H9 (cell line): ENCODE measurements around the gene MBOAT2. TPM values are rescaled to one million over a fixed set of nuclear protein-coding genes. Genes with fewer than 3 reads are reported as not detected.

Experiments
- DNase-seq: peaks from one replicate; pipeline ENCODE4 v3.0.0-alpha.2; 2017
- H2AFZ ChIP-seq: one replicate; pipeline ENCODE4 v1.6.1; 2013; ENCODE audit warnings: mild to moderate bottlenecking, low read length, control low read depth, moderate library complexity
- H2AK5ac ChIP-seq: 2 replicates; pipeline ENCODE4 v1.6.1; 2013; ENCODE audit warnings: low read length, control low read depth, mixed read lengths; ENCODE audit not compliant: insufficient read length
- H2BK120ac ChIP-seq: one replicate; pipeline ENCODE4 v1.6.1; 2013; ENCODE audit warnings: low read depth, mild to moderate bottlenecking, low read length, control low read depth, inconsistent platforms; ENCODE audit not compliant: poor library complexity, severe bottlenecking
- H2BK12ac ChIP-seq: 2 replicates; pipeline ENCODE4 v1.6.1; 2013; ENCODE audit warnings: low read length, control low read depth, mixed read lengths, low read depth; ENCODE audit not compliant: insufficient read length
- H2BK15ac ChIP-seq: 2 replicates; pipeline ENCODE4 v1.6.1; 2013; ENCODE audit warnings: low read depth, low read length, control low read depth
- H2BK20ac ChIP-seq: one replicate; pipeline ENCODE4 v1.6.1; 2013; ENCODE audit warnings: low read depth, mild to moderate bottlenecking, low read length, control low read depth, inconsistent platforms; ENCODE audit not compliant: poor library complexity, severe bottlenecking
- H2BK5ac ChIP-seq: 2 replicates; pipeline ENCODE4 v1.6.1; 2013; ENCODE audit warnings: low read length, control low read depth, mixed read lengths; ENCODE audit not compliant: insufficient read length
- H3K14ac ChIP-seq: 2 replicates; pipeline ENCODE4 v1.6.1; 2013; ENCODE audit warnings: low read length, control low read depth; ENCODE audit not compliant: insufficient read depth
- H3K18ac ChIP-seq: 2 replicates; pipeline ENCODE4 v1.6.1; 2013; ENCODE audit warnings: low read depth, mild to moderate bottlenecking, mixed read lengths, low read length, control low read depth; ENCODE audit not compliant: insufficient read length
- H3K23ac ChIP-seq: 2 replicates; pipeline ENCODE4 v1.6.1; 2013; ENCODE audit warnings: low read length, control low read depth, mixed read lengths, low read depth; ENCODE audit not compliant: insufficient read length
- H3K23me2 ChIP-seq: 2 replicates; pipeline ENCODE4 v1.6.1; 2013; ENCODE audit warnings: low read depth, mild to moderate bottlenecking, mixed read lengths, low read length, control low read depth; ENCODE audit not compliant: insufficient read length, poor library complexity, severe bottlenecking
- H3K27ac ChIP-seq: 2 replicates; pipeline ENCODE4 v1.5.1; 2013; ENCODE audit warnings: low read length, control low read depth, mixed read lengths, low read depth; ENCODE audit not compliant: insufficient read length
- H3K27me3 ChIP-seq: 2 replicates; pipeline ENCODE4 v1.6.1; 2013; ENCODE audit warnings: low read length, control low read depth, inconsistent platforms; ENCODE audit not compliant: insufficient read depth
- H3K4ac ChIP-seq: 2 replicates; pipeline ENCODE4 v1.6.1; 2013; ENCODE audit warnings: low read depth, mild to moderate bottlenecking, control low read depth, inconsistent platforms, low read length, moderate library complexity
- H3K4me1 ChIP-seq: 2 replicates; pipeline ENCODE4 v1.6.1; 2013; ENCODE audit warnings: low read length, control low read depth, inconsistent platforms; ENCODE audit not compliant: insufficient read depth
- H3K4me2 ChIP-seq: 2 replicates; pipeline ENCODE4 v1.6.1; 2013; ENCODE audit warnings: low read length, control low read depth, mixed read lengths; ENCODE audit not compliant: insufficient read length, insufficient read depth
- H3K56ac ChIP-seq: 2 replicates; pipeline ENCODE4 v1.6.1; 2013; ENCODE audit warnings: low read depth, mild to moderate bottlenecking, mixed read lengths, low read length, control low read depth; ENCODE audit not compliant: insufficient read length
- H3K79me1 ChIP-seq: 2 replicates; pipeline ENCODE4 v1.6.1; 2013; ENCODE audit warnings: low read depth, mild to moderate bottlenecking, moderate library complexity, low read length, control low read depth, inconsistent platforms; ENCODE audit not compliant: insufficient read depth, poor library complexity, severe bottlenecking
- H3K79me2 ChIP-seq: 2 replicates; pipeline ENCODE4 v1.6.1; 2013; ENCODE audit warnings: low read length, control low read depth, inconsistent platforms; ENCODE audit not compliant: insufficient read depth
- H3K9ac ChIP-seq: 2 replicates; pipeline ENCODE4 v1.6.1; 2013; ENCODE audit warnings: low read length, control low read depth, mixed read lengths; ENCODE audit not compliant: insufficient read length; ENCODE audit errors: extremely low read depth
- H3K9me3 ChIP-seq: one replicate; pipeline ENCODE4 v1.6.1; 2013; ENCODE audit warnings: low read depth, low read length, inconsistent platforms; ENCODE audit not compliant: control insufficient read depth
- H3T11ph ChIP-seq: one replicate; pipeline ENCODE4 v1.6.1; 2013; ENCODE audit warnings: mild to moderate bottlenecking, low read length, control low read depth, inconsistent platforms
- H4K20me1 ChIP-seq: one replicate; pipeline ENCODE4 v1.6.1; 2013; ENCODE audit not compliant: control insufficient read depth, insufficient read length, insufficient read depth
- H4K5ac ChIP-seq: 2 replicates; pipeline ENCODE4 v1.6.1; 2013; ENCODE audit warnings: low read depth, mild to moderate bottlenecking, mixed read lengths, low read length, control low read depth; ENCODE audit not compliant: insufficient read length
- H4K8ac ChIP-seq: replicated peaks from 2 replicates; pipeline ENCODE4 v1.6.1; 2013; ENCODE audit warnings: low read length, control low read depth, mixed read lengths, low read depth; ENCODE audit not compliant: insufficient read length
- H4K91ac ChIP-seq: 2 replicates; pipeline ENCODE4 v1.6.1; 2013; ENCODE audit warnings: low read depth, mild to moderate bottlenecking, moderate library complexity, mixed read lengths, low read length, control low read depth; ENCODE audit not compliant: insufficient read length
- H3K27ac Mint-ChIP-seq, 3 experiments: 2 replicates in 2 of 3; 3 replicates in 1 of 3; pipeline ENCODE4 v1.8.0; 2020 to 2021; ENCODE audit warnings: mixed read lengths in 3 of 3, mild to moderate bottlenecking in 1 of 3, moderate library complexity in 1 of 3
- H3K27me3 Mint-ChIP-seq: 2 replicates; pipeline ENCODE4 v1.8.0; 2021; ENCODE audit warnings: low read depth, mild to moderate bottlenecking, moderate library complexity, mixed read lengths
- H3K36me3 Mint-ChIP-seq, 3 experiments: 2 replicates in 2 of 3; 3 replicates in 1 of 3; pipeline ENCODE4 v1.8.0; 2020 to 2021; ENCODE audit warnings: low read depth in 3 of 3, mixed read lengths in 3 of 3; ENCODE audit not compliant: insufficient read depth in 1 of 3
- H3K4me1 Mint-ChIP-seq, 2 experiments: 2 replicates each; pipeline ENCODE4 v1.8.0; 2020; ENCODE audit warnings: mixed read lengths in 2 of 2
- H3K4me3 Mint-ChIP-seq, 2 experiments: 2 replicates in 1 of 2; 3 replicates in 1 of 2; pipeline ENCODE4 v1.8.0; 2020 to 2021; ENCODE audit warnings: mild to moderate bottlenecking in 2 of 2, mixed read lengths in 2 of 2, moderate library complexity in 1 of 2
- H3K9me3 Mint-ChIP-seq, 2 experiments: 2 replicates in 1 of 2; 3 replicates in 1 of 2; pipeline ENCODE4 v1.8.0; 2020; ENCODE audit warnings: mild to moderate bottlenecking in 2 of 2, mixed read lengths in 2 of 2, moderate library complexity in 1 of 2
- CTCF ChIP-seq: fragments of 200-600 bp; sonication (generic); conservative IDR thresholded peaks from 3 replicates; pipeline ENCODE4 v1.8.0; 2021; ENCODE audit warnings: antibody characterized with exemption, mild to moderate bottlenecking
- WGBS: extraction: QIAGEN DNeasy Blood & Tissue Kit; methylation state at CpG from one replicate; pipeline ENCODE4 v1.1.7; 2013; ENCODE audit warnings: missing lambda C conversion rate, low lambda C conversion rate, mixed read lengths; ENCODE audit not compliant: insufficient read length; ENCODE audit errors: extremely low coverage; 5-methylcytosine and 5-hydroxymethylcytosine counted together
- total RNA-seq: library from RNA; stranded (reverse); gene quantifications from 2 replicates; pipeline ENCODE4 v1.2.1, GENCODE V29; 2021

The MBOAT2 gene
- total RNA-seq, 1 experiment from 2014 or later, result 20.2 TPM

DNA sequence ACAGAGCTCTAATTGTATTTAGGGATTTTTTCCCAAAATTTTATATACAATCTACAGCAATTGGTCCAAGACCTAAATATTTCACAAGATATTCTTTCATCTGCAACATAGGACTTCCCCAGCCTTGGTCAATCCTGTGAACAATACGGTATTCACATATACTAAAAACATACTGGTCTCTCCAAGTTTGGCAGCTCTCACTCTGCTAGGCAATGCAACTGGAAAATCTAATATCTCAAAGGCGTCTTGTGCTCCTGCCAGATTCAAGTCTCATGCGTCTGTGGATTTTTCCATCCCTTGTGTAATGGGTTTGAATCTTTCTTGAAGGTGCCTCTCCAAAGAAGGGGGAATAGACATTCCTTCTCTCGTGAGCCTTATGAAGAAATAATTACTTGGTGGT is 27.4 kb upstream of the MBOAT2 start:
- H2BK12ac ChIP-seq, result no peak overlapping the region
- no peak overlapping the region for H3K14ac ChIP-seq
- H3K23me2 ChIP-seq, result no peaks in the 10 kb centered on the region
- H3K79me1 ChIP-seq, result no peaks in the 10 kb centered on the region
- H2AFZ ChIP-seq, result no peak overlapping the region
- H2BK20ac ChIP-seq, result no peak overlapping the region
- H3K4me1 Mint-ChIP-seq, result peaks cover 14 to 15% of the 10 kb centered on the region in 2 experiments
- H3K27ac ChIP-seq, result no peak overlapping the region
- H3K4me2 ChIP-seq, result no peak overlapping the region
- H3K9me3 ChIP-seq, result no peaks in the 10 kb centered on the region
- no peak overlapping the region for H4K91ac ChIP-seq
- no peaks in the 10 kb centered on the region for H4K20me1 ChIP-seq
- no peak overlapping the region for H3K56ac ChIP-seq
- no peaks in the 10 kb centered on the region for H3K79me2 ChIP-seq
- no peak overlapping the region for H3K18ac ChIP-seq
- no peaks in the 10 kb centered on the region for H3K9me3 Mint-ChIP-seq
- no peak for DNase-seq
- no peak overlapping the region for H2BK15ac ChIP-seq
- no peak overlapping the region for H4K5ac ChIP-seq
- H3K9ac ChIP-seq, result no peak overlapping the region
- TF ChIP-seq CTCF, result no peak
- no peak overlapping the region for H2BK5ac ChIP-seq
- no peaks in the 10 kb centered on the region for H3K27me3 Mint-ChIP-seq
- H4K8ac ChIP-seq, result no peak overlapping the region
- H3K23ac ChIP-seq, result no peak overlapping the region
- peaks cover 5% of the 10 kb centered on the region; the same call in 1 of the 2 replicates for H3K4me1 ChIP-seq
- H2AK5ac ChIP-seq, result no peak overlapping the region
- no CpG with 5 or more reads among the region's 4 CpGs for WGBS
- no peak overlapping the region for H3K4ac ChIP-seq
- no peak overlapping the region for H3K27ac Mint-ChIP-seq
- no peak overlapping the region for H3T11ph ChIP-seq
- no peak overlapping the region for H2BK120ac ChIP-seq
- no peaks in the 10 kb centered on the region for H3K27me3 ChIP-seq
- H3K36me3 Mint-ChIP-seq, result no peaks in the 10 kb centered on the region
- H3K4me3 Mint-ChIP-seq, result no peak overlapping the region
